ENCODE results near the gene CHRNA4. TPM values are rescaled to one million over a fixed set of nuclear protein-coding genes. Genes with fewer than 3 reads are reported as not detected.

The CHRNA4 gene
- total RNA-seq, 3 donors from 2014 or later: not detected

DNA sequence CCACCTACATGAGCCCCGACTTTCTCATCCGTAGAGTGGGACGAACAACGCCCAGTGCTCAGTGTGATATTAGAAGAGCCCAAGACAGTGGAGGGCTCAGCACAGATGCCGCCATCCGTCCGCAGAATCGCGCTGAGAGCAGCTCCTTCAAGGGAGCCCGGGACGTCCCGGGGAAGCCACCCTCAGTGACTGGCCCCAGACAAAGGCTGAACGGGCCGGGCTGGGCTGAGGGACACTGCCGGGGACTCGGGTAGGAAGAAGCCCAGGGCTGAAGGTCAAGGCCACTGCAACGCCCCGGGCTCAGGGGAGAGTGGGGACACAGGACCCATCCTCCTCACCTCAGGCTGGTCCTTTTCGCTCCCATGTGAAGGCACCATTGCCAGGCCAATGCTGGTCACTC lies 12.8 kb upstream of the CHRNA4 start:
- no peaks in the 10 kb centered on the region for H3K4me1 ChIP-seq (ENCODE audit: low read depth)
- DNase-seq (no peak), ATAC-seq (no peak)
- H3K9me3 ChIP-seq: no peaks in the 10 kb centered on the region
- no peak overlapping the region for H3K4me3 ChIP-seq
- H3K36me3 ChIP-seq (ENCODE audit: low read depth): no peaks in the 10 kb centered on the region
- intact Hi-C loops (cut with DNase I, micrococcal nuclease): no loop called here
- TF ChIP-seq, protein P1, sequence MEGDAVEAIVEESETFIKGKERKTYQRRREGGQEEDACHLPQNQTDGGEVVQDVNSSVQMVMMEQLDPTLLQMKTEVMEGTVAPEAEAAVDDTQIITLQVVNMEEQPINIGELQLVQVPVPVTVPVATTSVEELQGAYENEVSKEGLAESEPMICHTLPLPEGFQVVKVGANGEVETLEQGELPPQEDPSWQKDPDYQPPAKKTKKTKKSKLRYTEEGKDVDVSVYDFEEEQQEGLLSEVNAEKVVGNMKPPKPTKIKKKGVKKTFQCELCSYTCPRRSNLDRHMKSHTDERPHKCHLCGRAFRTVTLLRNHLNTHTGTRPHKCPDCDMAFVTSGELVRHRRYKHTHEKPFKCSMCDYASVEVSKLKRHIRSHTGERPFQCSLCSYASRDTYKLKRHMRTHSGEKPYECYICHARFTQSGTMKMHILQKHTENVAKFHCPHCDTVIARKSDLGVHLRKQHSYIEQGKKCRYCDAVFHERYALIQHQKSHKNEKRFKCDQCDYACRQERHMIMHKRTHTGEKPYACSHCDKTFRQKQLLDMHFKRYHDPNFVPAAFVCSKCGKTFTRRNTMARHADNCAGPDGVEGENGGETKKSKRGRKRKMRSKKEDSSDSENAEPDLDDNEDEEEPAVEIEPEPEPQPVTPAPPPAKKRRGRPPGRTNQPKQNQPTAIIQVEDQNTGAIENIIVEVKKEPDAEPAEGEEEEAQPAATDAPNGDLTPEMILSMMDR (IDR thresholded peaks at IDR 0.05): no peak

DNA sequence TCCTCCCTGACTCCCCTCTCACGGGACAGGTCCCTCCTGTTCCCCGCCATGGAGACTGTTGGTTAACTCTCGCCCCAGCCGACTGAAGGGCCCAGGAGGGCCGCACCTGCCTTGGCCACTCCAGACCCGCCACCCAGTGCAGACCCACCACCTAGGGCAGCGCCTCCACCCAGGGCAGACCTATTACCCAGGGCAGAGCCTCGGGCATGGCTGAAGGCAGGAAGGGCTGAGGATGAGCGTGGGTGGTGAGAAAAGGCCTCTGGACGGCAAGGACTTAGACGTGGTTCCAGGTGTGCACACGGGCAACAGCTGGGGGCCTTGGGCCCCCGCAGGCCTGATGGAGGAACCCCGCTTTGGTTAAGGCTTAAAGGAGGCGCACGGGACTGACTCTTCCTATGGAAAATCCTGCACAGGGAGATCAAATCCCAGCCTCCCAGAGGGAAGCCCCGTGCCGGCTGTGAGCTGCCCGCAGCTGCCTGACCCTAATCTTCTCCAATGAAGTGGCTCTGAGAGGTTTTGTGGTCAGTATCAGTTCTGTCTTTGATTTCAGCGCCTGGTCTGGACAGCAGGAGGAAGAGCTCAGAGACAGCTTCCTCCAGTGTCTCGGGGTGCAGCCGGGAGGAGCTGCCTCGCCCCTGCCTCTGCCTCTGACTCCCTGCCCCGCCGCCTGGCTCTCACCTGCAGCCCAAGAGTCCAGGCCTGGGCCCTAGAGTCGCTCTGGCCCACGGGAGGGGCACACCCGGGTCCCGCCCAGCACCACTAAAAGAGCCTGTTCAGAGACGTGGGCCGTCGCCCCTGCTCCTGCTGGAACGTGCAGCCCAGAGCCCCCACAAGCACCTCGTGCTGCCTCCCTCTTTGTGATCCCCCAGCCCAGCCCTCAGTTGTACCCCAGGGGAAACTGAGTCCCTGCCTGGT lies 12.1 kb upstream of the CHRNA4 start:
- H3K4me1 ChIP-seq (ENCODE audit: low read depth): no peaks in the 10 kb centered on the region
- TF ChIP-seq, protein P1 (IDR thresholded peaks at IDR 0.05): no peak
- H3K36me3 ChIP-seq (ENCODE audit: low read depth): no peaks in the 10 kb centered on the region
- H3K9me3 ChIP-seq: no peaks in the 10 kb centered on the region
- no peak overlapping the region for H3K4me3 ChIP-seq
- ATAC-seq (no peak), DNase-seq (no peak)
- intact Hi-C loops (cut with DNase I, micrococcal nuclease): no loop called here

GRCh38 chr20:63371291-63371865 lies 10.2 kb upstream of the CHRNA4 start:
- intact Hi-C loops (cut with DNase I, micrococcal nuclease): no loop called here
- DNase-seq (no peak), ATAC-seq (no peak)
- no peak overlapping the region for H3K4me3 ChIP-seq
- no peaks in the 10 kb centered on the region for H3K36me3 ChIP-seq (ENCODE audit: low read depth)
- TF ChIP-seq, protein P1 (IDR thresholded peaks at IDR 0.05): no peak
- H3K4me1 ChIP-seq (ENCODE audit: low read depth): no peaks in the 10 kb centered on the region
- H3K9me3 ChIP-seq: no peaks in the 10 kb centered on the region

DNA sequence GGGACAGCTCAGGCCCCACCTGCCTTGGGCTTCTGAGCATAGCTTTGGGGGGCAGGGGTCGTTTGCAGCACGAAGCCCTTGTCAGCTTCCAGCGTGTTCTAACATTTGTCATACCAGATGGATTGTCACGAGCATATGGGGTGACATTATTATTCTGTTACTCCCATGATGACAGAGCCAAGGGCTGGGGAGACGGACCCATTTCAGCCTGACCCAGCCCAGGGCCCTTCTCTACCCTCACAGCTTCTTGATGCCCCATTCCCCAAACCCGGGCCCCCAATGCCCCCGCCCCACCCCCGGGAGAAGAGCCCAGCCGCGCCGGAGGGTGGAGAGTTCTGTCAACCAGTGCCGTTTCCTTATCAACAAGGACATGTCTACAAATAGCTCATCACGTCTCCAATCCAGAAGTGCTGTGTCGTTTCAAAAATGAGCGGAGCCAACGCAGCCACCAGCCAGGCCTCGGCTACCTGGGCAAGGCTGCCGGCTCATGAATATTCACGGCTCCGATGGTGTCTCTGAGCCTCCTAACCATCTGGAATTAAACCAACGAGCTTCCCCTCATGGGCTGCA lies 9.6 kb upstream of the CHRNA4 start:
- DNase-seq (no peak), ATAC-seq (no peak)
- H3K36me3 ChIP-seq (ENCODE audit: low read depth): no peaks in the 10 kb centered on the region
- H3K4me3 ChIP-seq: no peak overlapping the region
- H3K4me1 ChIP-seq (ENCODE audit: low read depth): no peaks in the 10 kb centered on the region
- TF ChIP-seq, protein P1 (IDR thresholded peaks at IDR 0.05): no peak
- intact Hi-C loops (cut with DNase I, micrococcal nuclease): no loop called here
- H3K9me3 ChIP-seq: no peaks in the 10 kb centered on the region

GRCh38 chr20:63369724-63370617 lies 8.8 kb upstream of the CHRNA4 start:
- Histone ChIP-seq H3K9me3 (no peaks in the 10 kb centered on the region), H3K4me1 (ENCODE audit: low read depth) (no peaks in the 10 kb centered on the region), H3K4me3 (no peak overlapping the region), H3K36me3 (ENCODE audit: low read depth) (no peaks in the 10 kb centered on the region)
- DNase-seq: no peak
- ATAC-seq: no peak
- intact Hi-C loops (cut with DNase I, micrococcal nuclease): no loop called here
- TF ChIP-seq, protein P1 (IDR thresholded peaks at IDR 0.05): no peak

Data from mucosa of descending colon (tissue), 3 donors.